Measurements from ENCODE around the gene INPP5E. TPM values are rescaled to one million over a fixed set of nuclear protein-coding genes. Genes with fewer than 3 reads are reported as not detected.

The INPP5E gene
- total RNA-seq, 1 donor from 2014 or later: 23.3 TPM

DNA sequence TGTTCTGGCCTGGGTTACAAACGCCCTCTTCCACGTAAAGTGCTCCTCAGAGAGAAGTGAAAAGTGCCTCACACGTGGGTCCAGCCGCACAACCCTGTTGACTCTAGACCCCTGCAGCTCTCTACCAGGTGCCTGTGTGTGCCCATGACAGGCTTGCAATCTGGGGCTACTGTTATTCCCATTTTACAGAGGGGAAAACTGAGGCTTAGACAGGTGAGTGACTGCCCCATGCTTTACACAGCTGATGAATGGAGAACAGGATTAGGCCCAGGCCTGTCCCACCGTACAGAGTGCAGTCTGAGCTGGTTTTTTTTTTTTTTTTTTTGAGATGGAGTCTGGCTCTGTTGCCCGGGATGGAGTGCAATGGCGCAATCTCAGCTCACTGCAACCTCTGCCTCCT lies 6.2 kb upstream of the INPP5E start:
- Mint-ChIP-seq H3K9me3 (no peaks in the 10 kb centered on the region), H3K27ac (no peak overlapping the region), H3K27me3 (ENCODE audit: low read depth) (no peaks in the 10 kb centered on the region), H3K4me3 (no peak overlapping the region), H3K36me3 (peaks cover 35% of the 10 kb centered on the region), H3K4me1 (no peaks in the 10 kb centered on the region)
- TF ChIP-seq, protein P1, sequence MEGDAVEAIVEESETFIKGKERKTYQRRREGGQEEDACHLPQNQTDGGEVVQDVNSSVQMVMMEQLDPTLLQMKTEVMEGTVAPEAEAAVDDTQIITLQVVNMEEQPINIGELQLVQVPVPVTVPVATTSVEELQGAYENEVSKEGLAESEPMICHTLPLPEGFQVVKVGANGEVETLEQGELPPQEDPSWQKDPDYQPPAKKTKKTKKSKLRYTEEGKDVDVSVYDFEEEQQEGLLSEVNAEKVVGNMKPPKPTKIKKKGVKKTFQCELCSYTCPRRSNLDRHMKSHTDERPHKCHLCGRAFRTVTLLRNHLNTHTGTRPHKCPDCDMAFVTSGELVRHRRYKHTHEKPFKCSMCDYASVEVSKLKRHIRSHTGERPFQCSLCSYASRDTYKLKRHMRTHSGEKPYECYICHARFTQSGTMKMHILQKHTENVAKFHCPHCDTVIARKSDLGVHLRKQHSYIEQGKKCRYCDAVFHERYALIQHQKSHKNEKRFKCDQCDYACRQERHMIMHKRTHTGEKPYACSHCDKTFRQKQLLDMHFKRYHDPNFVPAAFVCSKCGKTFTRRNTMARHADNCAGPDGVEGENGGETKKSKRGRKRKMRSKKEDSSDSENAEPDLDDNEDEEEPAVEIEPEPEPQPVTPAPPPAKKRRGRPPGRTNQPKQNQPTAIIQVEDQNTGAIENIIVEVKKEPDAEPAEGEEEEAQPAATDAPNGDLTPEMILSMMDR (IDR thresholded peaks at IDR 0.05; ENCODE audit: unreplicated experiment): no peak
- no peak for DNase-seq (ENCODE audit: low spot score in 2 of 2, unreplicated experiment in 2 of 2)

GRCh38 chr9:136444102-136444501 lies 4.5 kb upstream of the INPP5E start:
- no peak for DNase-seq (ENCODE audit: low spot score in 2 of 2, unreplicated experiment in 2 of 2)
- TF ChIP-seq, protein P1 (IDR thresholded peaks at IDR 0.05; ENCODE audit: unreplicated experiment): no peak
- peaks cover 31% of the 10 kb centered on the region for H3K36me3 Mint-ChIP-seq
- no peaks in the 10 kb centered on the region for H3K4me1 Mint-ChIP-seq
- no peaks in the 10 kb centered on the region for H3K9me3 Mint-ChIP-seq
- no peak overlapping the region for H3K27ac Mint-ChIP-seq
- no peak overlapping the region for H3K4me3 Mint-ChIP-seq
- H3K27me3 Mint-ChIP-seq (ENCODE audit: low read depth): no peaks in the 10 kb centered on the region

DNA sequence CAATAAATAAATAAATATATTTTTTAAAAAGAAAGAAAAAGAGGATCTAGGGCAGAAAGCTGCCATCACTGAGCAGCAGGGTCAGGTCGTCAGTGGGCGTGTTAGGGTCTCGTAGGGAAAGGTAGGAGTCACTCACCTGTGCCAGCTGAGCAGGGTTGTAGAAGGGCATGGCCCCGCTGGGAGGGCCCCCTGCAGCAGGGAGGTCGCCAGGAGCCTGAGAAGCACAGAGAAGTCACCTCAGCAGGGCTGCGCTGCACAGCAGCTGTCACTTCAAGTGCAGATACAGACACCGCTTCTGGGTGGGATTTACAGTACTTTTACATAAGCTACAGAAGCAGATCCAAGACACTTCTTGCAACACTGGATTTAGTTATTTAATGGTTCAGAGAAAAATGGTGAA lies 4.0 kb upstream of the INPP5E start:
- H3K27ac Mint-ChIP-seq: no peak overlapping the region
- no peak overlapping the region for H3K4me3 Mint-ChIP-seq
- DNase-seq (ENCODE audit: low spot score in 2 of 2, unreplicated experiment in 2 of 2): no peak
- TF ChIP-seq, protein P1 (IDR thresholded peaks at IDR 0.05; ENCODE audit: unreplicated experiment): no peak
- no peaks in the 10 kb centered on the region for H3K9me3 Mint-ChIP-seq
- peaks cover 31% of the 10 kb centered on the region for H3K36me3 Mint-ChIP-seq
- H3K27me3 Mint-ChIP-seq (ENCODE audit: low read depth): no peaks in the 10 kb centered on the region
- no peaks in the 10 kb centered on the region for H3K4me1 Mint-ChIP-seq

DNA sequence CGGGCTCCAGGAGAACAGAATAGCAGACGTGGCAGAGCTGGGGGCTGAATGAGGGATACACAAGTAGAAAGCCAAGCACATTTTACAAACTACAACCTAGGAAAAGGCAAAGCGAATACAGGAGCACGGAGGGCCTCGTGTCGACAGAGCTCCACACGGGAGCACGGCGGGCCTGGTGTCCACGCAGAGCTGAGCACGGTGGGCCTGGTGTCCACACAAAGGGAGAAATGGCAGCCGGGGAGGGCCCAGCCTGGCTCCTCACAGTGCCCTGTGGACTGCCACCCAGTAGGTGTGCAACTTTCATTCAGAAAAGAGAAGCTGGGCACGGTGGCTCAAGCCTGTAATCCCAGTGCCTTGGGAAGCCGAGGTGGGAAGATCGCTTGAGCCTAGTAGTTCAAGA lies 3.4 kb upstream of the INPP5E start:
- TF ChIP-seq, protein P1 (IDR thresholded peaks at IDR 0.05; ENCODE audit: unreplicated experiment): no peak
- peaks cover 30% of the 10 kb centered on the region for H3K36me3 Mint-ChIP-seq
- no peak overlapping the region for H3K27ac Mint-ChIP-seq
- no peak overlapping the region for H3K4me3 Mint-ChIP-seq
- no peaks in the 10 kb centered on the region for H3K9me3 Mint-ChIP-seq
- no peak for DNase-seq (ENCODE audit: low spot score in 2 of 2, unreplicated experiment in 2 of 2)
- peaks cover 4% of the 10 kb centered on the region for H3K4me1 Mint-ChIP-seq
- H3K27me3 Mint-ChIP-seq (ENCODE audit: low read depth): no peaks in the 10 kb centered on the region

DNA sequence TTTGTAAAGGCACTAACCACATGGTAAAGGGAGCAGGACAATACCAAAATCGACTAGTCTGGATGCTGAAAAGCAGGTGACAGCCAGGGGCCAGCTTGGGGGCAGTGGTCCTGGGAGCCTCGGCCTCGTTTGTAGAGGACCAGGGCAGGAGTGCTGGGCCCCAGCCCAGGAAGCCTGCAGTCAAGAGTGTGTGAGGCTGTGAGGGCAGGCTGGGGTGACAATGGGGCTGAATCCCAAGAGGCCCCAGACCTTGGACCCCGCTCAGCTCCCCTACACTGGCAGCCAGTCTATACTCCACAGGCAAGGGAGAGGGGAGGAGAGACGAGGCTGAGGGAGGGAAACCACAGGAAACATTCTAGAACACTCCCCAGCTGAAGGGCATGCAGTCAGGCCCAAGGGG lies 2.6 kb upstream of the INPP5E start:
- H3K9me3 Mint-ChIP-seq: no peaks in the 10 kb centered on the region
- H3K4me1 Mint-ChIP-seq: peaks cover 11% of the 10 kb centered on the region
- no peak overlapping the region for H3K4me3 Mint-ChIP-seq
- H3K27ac Mint-ChIP-seq: no peak overlapping the region
- TF ChIP-seq, protein P1 (IDR thresholded peaks at IDR 0.05; ENCODE audit: unreplicated experiment): no peak
- no peaks in the 10 kb centered on the region for H3K27me3 Mint-ChIP-seq (ENCODE audit: low read depth)
- no peak for DNase-seq (ENCODE audit: low spot score in 2 of 2, unreplicated experiment in 2 of 2)
- H3K36me3 Mint-ChIP-seq: peaks cover 22% of the 10 kb centered on the region

- Mint-ChIP-seq H3K9me3 (no peaks in the 10 kb centered on the region), H3K27ac (no peak overlapping the region), H3K27me3 (ENCODE audit: low read depth) (no peaks in the 10 kb centered on the region), H3K4me1 (peaks cover 16% of the 10 kb centered on the region), H3K36me3 (peaks cover 18% of the 10 kb centered on the region), H3K4me3 (no peak overlapping the region)
- TF ChIP-seq, protein P1 (IDR thresholded peaks at IDR 0.05; ENCODE audit: unreplicated experiment): no peak
- no peak for DNase-seq (ENCODE audit: low spot score in 2 of 2, unreplicated experiment in 2 of 2)
Measured at GRCh38 chr9:136441681-136442245, 2.1 kb upstream of the INPP5E start.
